ENCODE data around the gene RPUSD1.

DNA sequence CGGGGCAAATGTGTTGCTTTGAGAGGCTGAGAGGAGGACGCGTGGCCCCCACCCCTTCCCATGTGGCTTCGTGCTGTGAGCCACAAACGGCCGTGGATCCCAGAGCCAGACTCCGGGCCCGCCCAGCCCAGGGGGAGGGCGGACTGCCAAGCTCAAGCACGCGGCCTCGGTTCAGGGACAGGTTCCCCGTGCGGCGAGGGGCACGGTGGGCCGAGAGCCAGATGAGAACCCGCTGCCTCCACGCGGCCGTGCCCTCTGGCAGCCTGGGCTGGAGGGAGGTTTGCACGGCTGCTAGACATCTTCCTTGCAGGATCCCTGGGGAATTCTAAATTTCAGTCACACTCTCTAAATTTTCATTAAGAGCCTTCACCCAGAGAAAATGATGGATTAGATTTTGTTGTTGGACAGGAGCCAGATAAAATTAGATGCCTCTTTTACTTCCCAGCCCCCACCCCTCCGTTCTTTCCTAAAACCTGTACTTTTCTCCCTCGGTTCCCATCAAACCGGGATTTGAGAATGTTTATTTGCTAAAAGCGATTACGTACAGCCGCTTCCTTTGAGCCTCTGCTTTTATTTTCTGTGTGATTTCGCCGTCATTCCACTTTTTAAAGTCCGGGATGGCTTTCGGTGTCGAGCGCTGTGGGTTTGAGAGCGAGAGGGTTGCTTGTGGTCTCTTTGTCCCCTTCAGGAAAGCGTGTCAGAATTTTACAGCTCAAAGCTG lies 37.3 kb upstream of the RPUSD1 start:
- TF ChIP-seq, protein P1, sequence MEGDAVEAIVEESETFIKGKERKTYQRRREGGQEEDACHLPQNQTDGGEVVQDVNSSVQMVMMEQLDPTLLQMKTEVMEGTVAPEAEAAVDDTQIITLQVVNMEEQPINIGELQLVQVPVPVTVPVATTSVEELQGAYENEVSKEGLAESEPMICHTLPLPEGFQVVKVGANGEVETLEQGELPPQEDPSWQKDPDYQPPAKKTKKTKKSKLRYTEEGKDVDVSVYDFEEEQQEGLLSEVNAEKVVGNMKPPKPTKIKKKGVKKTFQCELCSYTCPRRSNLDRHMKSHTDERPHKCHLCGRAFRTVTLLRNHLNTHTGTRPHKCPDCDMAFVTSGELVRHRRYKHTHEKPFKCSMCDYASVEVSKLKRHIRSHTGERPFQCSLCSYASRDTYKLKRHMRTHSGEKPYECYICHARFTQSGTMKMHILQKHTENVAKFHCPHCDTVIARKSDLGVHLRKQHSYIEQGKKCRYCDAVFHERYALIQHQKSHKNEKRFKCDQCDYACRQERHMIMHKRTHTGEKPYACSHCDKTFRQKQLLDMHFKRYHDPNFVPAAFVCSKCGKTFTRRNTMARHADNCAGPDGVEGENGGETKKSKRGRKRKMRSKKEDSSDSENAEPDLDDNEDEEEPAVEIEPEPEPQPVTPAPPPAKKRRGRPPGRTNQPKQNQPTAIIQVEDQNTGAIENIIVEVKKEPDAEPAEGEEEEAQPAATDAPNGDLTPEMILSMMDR (IDR thresholded peaks at IDR 0.05) = no peak
- no peak for TF ChIP-seq POLR2A (IDR thresholded peaks at IDR 0.05)

Data from Peyer's patch (tissue), 4 donors.